Stomach (tissue), 9 donors: ENCODE measurements around the gene SLC17A5. TPM values are rescaled to one million over a fixed set of nuclear protein-coding genes. Genes with fewer than 3 reads are reported as not detected.

Source experiments
- DNase-seq, 2 donors: peaks; one replicate each; pipeline versions ENCODE4 v3.0.0 to v3.0.0-alpha.2; 2013 to 2019
- H3K27ac ChIP-seq, 5 donors: fragments of 200-600 bp in 4 of 5; sonication (generic) in 4 of 5; one replicate each; pipeline ENCODE4 v1.5.1; 2013 to 2019; ENCODE audit warnings: mild to moderate bottlenecking in 1 of 5, moderate library complexity in 1 of 5
- H3K27me3 ChIP-seq, 3 donors: fragments of 200-600 bp; sonication (generic); one replicate each; pipeline ENCODE4 v1.5.1; 2017 to 2019; ENCODE audit warnings: mixed run types in 1 of 3
- H3K36me3 ChIP-seq, 4 donors: fragments of 200-600 bp; sonication (generic); 1 replicate in 3 of 4; 2 replicates in 1 of 4; pipeline ENCODE4 v1.5.1; 2016 to 2019
- H3K4me1 ChIP-seq, 4 donors: fragments of 200-600 bp; sonication (generic); one replicate each; pipeline ENCODE4 v1.5.1; 2016 to 2019
- H3K4me3 ChIP-seq, 4 donors: fragments of 200-600 bp; sonication (generic) in 3 of 4; one replicate each; pipeline ENCODE4 v1.5.1; 2016 to 2019; ENCODE audit warnings: mild to moderate bottlenecking in 1 of 4
- H3K9me3 ChIP-seq, 4 donors: fragments of 200-600 bp; sonication (generic); one replicate each; pipeline ENCODE4 v1.5.1; 2016 to 2019
- CTCF ChIP-seq, 7 experiments: fragments of 450-650 bp in 4 of 7; fragments of 200-600 bp in 3 of 7; sonication (generic) in 3 of 7; IDR thresholded peaks; one replicate each; pipeline ENCODE4 v1.5.1; 2016 to 2019; ENCODE audit warnings: antibody characterized with exemption in 7 of 7, control low read depth in 2 of 7, mild to moderate bottlenecking in 1 of 7
- EP300 ChIP-seq: sonication (generic); formaldehyde crosslinking; IDR thresholded peaks from one replicate; pipeline ENCODE4 v1.6.1; 2017; ENCODE audit warnings: antibody characterized with exemption
- POLR2A ChIP-seq, 4 donors: fragments of 450-650 bp; IDR thresholded peaks; one replicate each; pipeline ENCODE4 v1.6.1; 2016; ENCODE audit warnings: antibody characterized with exemption in 4 of 4, control low read depth in 2 of 4, mild to moderate bottlenecking in 1 of 4, moderate library complexity in 1 of 4
- POLR2AphosphoS5 ChIP-seq, 3 donors: sonication (generic); formaldehyde crosslinking; IDR thresholded peaks; one replicate each; pipeline ENCODE4 v1.6.1; 2016; ENCODE audit warnings: antibody characterized with exemption in 3 of 3
- WGBS, 5 donors: extraction: QIAGEN DNeasy Blood & Tissue Kit in 3 of 5; methylation state at CpG; one replicate each; pipeline versions ENCODE4 v1.1.5 to v1.1.7; 2013 to 2018; 5-methylcytosine and 5-hydroxymethylcytosine counted together
- intact Hi-C: fragments of 100-400 bp; cut with DNase I; formaldehyde crosslinking; loops from one replicate; pipeline ENCODE4 v1.15.1; 2023; ENCODE audit warnings: low total_unique reads
- polyA plus RNA-seq, 3 donors: library from polyadenylated mRNA; stranded (reverse); fragments of 200-250 nt; gene quantifications; one replicate each; pipeline ENCODE4 v1.2.3, GENCODE V29; 2013
- total RNA-seq, 5 donors: library from RNA; depleted of rRNA; stranded (reverse); fragments of >200 nt; gene quantifications; one replicate each; pipeline versions ENCODE4 v1.1.0 to v1.2.3, GENCODE V29; 2014 to 2016
- donor health status: healthy with polysubstance abuse.
- donor health status: Bipolar disorder and iron deficiency.
- donor health status: healthy.

SLC17A5 gene
- total and polyA plus RNA-seq, 8 donors = 2.3 to 53.4 (median 8.8) TPM

- no peaks in the 10 kb centered on the region for H3K36me3 ChIP-seq
- no peaks in the 10 kb centered on the region for H3K9me3 ChIP-seq
- peak in 1 of 2 donors; percentile 21 for DNase-seq
- H3K4me3 ChIP-seq = no peak overlapping the region
- intact Hi-C loops = no loop called here
- TF ChIP-seq EP300 (no peak), CTCF (IDR thresholded peaks at IDR 0.05) (no peak), POLR2A (IDR thresholded peaks at IDR 0.05) (no peak)
- H3K27me3 ChIP-seq = peaks cover 0 to 6% (median 6%) of the 10 kb centered on the region in 3 donors
- peaks cover 7 to 25% (median 19%) of the 10 kb centered on the region in 4 donors for H3K4me1 ChIP-seq
- WGBS, 5 donors = 71 to 84% (median 78%) methylated on average over 4 of the region's 4 CpGs
- H3K27ac ChIP-seq = no peak overlapping the region
These were observed 46.1 kb upstream of the SLC17A5 start for GRCh38 chr6:73699676-73700459.

DNA sequence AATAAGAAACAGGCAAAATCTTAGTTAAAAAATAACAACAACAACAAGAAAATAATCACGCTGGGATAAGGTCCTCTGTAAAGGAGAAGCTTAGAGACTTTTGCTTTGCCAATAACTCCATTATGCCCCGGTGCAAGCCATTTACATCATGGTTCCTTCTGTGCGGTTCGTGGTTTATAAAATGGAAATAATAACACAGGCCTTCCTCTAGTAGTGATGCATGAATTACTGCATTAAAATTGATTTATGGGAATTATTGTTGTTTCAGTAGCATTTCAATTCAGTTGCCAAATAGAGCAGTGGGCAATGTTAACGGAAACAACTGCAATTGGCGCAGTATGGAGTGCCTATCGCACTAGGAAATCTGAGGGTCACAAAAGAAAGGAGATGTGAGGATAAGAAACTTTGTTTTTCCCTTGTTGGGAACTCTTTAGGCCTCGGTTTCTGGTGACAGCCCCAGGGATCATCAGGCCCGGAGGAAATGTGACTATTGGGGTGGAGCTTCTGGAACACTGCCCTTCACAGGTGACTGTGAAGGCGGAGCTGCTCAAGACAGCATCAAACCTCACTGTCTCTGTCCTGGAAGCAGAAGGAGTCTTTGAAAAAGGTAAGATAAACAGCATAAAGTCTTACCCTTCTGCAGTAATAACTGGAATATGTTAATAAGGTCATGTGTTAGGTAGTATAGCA lies 43.3 kb upstream of the SLC17A5 start:
- Histone ChIP-seq H3K27ac (no peak overlapping the region), H3K27me3 (peaks cover 0 to 6% (median 6%) of the 10 kb centered on the region in 3 donors), H3K4me3 (peak overlapping the region in 2 of 4 donors; percentile 53 to 55), H3K4me1 (peaks cover 7 to 25% (median 15%) of the 10 kb centered on the region in 4 donors), H3K9me3 (no peaks in the 10 kb centered on the region), H3K36me3 (no peaks in the 10 kb centered on the region)
- intact Hi-C loops = no loop called here
- no peak for TF ChIP-seq POLR2A (IDR thresholded peaks at IDR 0.05)
- DNase-seq = no peak
- 71 to 85% (median 79%) methylated on average over 10 of the region's 10 CpGs for WGBS, 5 donors

- TF ChIP-seq POLR2A (IDR thresholded peaks at IDR 0.05) = no peak
- no peak for TF ChIP-seq CTCF (IDR thresholded peaks at IDR 0.05)
- TF ChIP-seq POLR2AphosphoS5 (IDR thresholded peaks at IDR 0.05) = peak in 1 of 3 donors; percentile 23
- TF ChIP-seq EP300 = no peak
- Histone ChIP-seq H3K27ac (peak within 1 kb of the TSS; percentile 31 to 75 (median 52)), H3K9me3 (no peaks in the 10 kb centered on the region), H3K4me1 (peaks cover 7 to 25% (median 15%) of the 10 kb centered on the region in 4 donors), H3K36me3 (no peaks in the 10 kb centered on the region), H3K27me3 (peaks cover 0 to 6% (median 6%) of the 10 kb centered on the region in 3 donors), H3K4me3 (peak within 1 kb of the TSS; percentile 53 to 66 (median 54))
- intact Hi-C loops = no loop called here
- 2 to 4% (median 4%) methylated on average over 47 to 61 of the region's 61 CpGs for WGBS, 5 donors
- peak in 1 of 2 donors; percentile 81 for DNase-seq
These were observed 42.0 kb upstream of the SLC17A5 start, which contains the start of gene CD109 for GRCh38 chr6:73695619-73696421. TSS of gene CD109 (plus strand) at chr6:73696203. CDS start at chr6:73696216, 13 bp downstream.

GRCh38 chr6:73694711-73695411 lies 41.1 kb upstream of the SLC17A5 start:
- TF ChIP-seq POLR2AphosphoS5 (IDR thresholded peaks at IDR 0.05) (no peak), CTCF (IDR thresholded peaks at IDR 0.05) (no peak), EP300 (no peak), POLR2A (IDR thresholded peaks at IDR 0.05) (no peak)
- H3K36me3 ChIP-seq = no peaks in the 10 kb centered on the region
- DNase-seq = peak in 1 of 2 donors; percentile 28
- 65 to 78% (median 72%) methylated on average over 5 of the region's 5 CpGs for WGBS, 5 donors
- H3K4me1 ChIP-seq = peaks cover 7 to 25% (median 15%) of the 10 kb centered on the region in 4 donors
- intact Hi-C loops = no loop called here
- H3K4me3 ChIP-seq = peak overlapping the region in 1 of 4 donors; percentile 53
- H3K27ac ChIP-seq = peak overlapping the region in 2 of 5 donors; percentile 4 to 13
- H3K27me3 ChIP-seq = peaks cover 0 to 6% (median 6%) of the 10 kb centered on the region in 3 donors
- H3K9me3 ChIP-seq = no peaks in the 10 kb centered on the region
